ENCODE results near the gene DCAF11.
A peak's percentile ranks its signal among the peaks of the same experiment; 100 is the strongest.

The DCAF11 gene

DNA sequence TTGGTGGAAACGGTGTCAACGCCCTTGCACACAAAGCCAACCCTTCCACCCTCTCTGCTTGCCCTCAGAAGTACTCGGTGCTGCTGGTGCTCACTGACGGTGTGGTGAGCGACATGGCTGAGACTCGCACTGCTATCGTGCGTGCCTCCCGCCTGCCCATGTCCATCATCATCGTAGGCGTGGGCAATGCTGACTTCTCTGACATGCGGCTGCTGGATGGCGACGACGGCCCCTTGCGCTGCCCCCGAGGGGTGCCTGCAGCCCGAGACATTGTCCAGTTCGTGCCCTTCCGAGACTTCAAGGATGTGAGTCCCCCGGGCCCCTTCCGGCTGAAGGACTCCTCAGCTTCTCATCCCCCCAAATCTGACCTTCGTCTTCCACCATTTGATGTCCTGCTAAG, 37.5 kb upstream of the DCAF11 start:
- no peak overlapping the region for H3K9ac ChIP-seq (ENCODE audit: low read length)
- no peak overlapping the region for H2AFZ ChIP-seq (ENCODE audit: low read depth, low read length)
- H3K79me2 ChIP-seq (ENCODE audit: low read length) = no peaks in the 10 kb centered on the region
- peaks cover 4% of the 10 kb centered on the region for H3K27me3 ChIP-seq (ENCODE audit: low read depth, low read length)
- no peaks in the 10 kb centered on the region for H4K20me1 ChIP-seq (ENCODE audit: insufficient read depth, low read length)
- no peak overlapping the region for H3K4me3 ChIP-seq (ENCODE audit: low read length)
- H3K4me2 ChIP-seq (ENCODE audit: low read length) = no peak overlapping the region
- no peaks in the 10 kb centered on the region for H3K36me3 ChIP-seq (replicated peaks; ENCODE audit: low read depth, low read length)
- H3K27ac ChIP-seq (ENCODE audit: low read length) = no peak overlapping the region
- H3K9me3 ChIP-seq (ENCODE audit: insufficient read depth, low read length) = no peaks in the 10 kb centered on the region
- H3K4me1 ChIP-seq (ENCODE audit: low read length) = peaks cover 29% of the 10 kb centered on the region
- TF ChIP-seq, protein P1, sequence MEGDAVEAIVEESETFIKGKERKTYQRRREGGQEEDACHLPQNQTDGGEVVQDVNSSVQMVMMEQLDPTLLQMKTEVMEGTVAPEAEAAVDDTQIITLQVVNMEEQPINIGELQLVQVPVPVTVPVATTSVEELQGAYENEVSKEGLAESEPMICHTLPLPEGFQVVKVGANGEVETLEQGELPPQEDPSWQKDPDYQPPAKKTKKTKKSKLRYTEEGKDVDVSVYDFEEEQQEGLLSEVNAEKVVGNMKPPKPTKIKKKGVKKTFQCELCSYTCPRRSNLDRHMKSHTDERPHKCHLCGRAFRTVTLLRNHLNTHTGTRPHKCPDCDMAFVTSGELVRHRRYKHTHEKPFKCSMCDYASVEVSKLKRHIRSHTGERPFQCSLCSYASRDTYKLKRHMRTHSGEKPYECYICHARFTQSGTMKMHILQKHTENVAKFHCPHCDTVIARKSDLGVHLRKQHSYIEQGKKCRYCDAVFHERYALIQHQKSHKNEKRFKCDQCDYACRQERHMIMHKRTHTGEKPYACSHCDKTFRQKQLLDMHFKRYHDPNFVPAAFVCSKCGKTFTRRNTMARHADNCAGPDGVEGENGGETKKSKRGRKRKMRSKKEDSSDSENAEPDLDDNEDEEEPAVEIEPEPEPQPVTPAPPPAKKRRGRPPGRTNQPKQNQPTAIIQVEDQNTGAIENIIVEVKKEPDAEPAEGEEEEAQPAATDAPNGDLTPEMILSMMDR (IDR thresholded peaks at IDR 0.05; ENCODE audit: low read depth, low read length) = no peak
- TF ChIP-seq EZH2phosphoT487 (IDR thresholded peaks at IDR 0.05; ENCODE audit: low read depth) = no peak

GRCh38 chr14:24078146-24078545, 36.4 kb upstream of the DCAF11 start:
- no peaks in the 10 kb centered on the region for H4K20me1 ChIP-seq (ENCODE audit: insufficient read depth, low read length)
- H3K27me3 ChIP-seq (ENCODE audit: low read depth, low read length) = peaks cover 15% of the 10 kb centered on the region
- no peak overlapping the region for H2AFZ ChIP-seq (ENCODE audit: low read depth, low read length)
- H3K4me2 ChIP-seq (ENCODE audit: low read length) = no peak overlapping the region
- H3K27ac ChIP-seq (ENCODE audit: low read length) = no peak overlapping the region
- no peak overlapping the region for H3K9ac ChIP-seq (ENCODE audit: low read length)
- H3K9me3 ChIP-seq (ENCODE audit: insufficient read depth, low read length) = no peaks in the 10 kb centered on the region
- no peak for TF ChIP-seq EZH2phosphoT487 (IDR thresholded peaks at IDR 0.05; ENCODE audit: low read depth)
- no peak overlapping the region for H3K4me3 ChIP-seq (ENCODE audit: low read length)
- no peaks in the 10 kb centered on the region for H3K79me2 ChIP-seq (ENCODE audit: low read length)
- no peaks in the 10 kb centered on the region for H3K36me3 ChIP-seq (replicated peaks; ENCODE audit: low read depth, low read length)
- H3K4me1 ChIP-seq (ENCODE audit: low read length) = peaks cover 29% of the 10 kb centered on the region

DNA sequence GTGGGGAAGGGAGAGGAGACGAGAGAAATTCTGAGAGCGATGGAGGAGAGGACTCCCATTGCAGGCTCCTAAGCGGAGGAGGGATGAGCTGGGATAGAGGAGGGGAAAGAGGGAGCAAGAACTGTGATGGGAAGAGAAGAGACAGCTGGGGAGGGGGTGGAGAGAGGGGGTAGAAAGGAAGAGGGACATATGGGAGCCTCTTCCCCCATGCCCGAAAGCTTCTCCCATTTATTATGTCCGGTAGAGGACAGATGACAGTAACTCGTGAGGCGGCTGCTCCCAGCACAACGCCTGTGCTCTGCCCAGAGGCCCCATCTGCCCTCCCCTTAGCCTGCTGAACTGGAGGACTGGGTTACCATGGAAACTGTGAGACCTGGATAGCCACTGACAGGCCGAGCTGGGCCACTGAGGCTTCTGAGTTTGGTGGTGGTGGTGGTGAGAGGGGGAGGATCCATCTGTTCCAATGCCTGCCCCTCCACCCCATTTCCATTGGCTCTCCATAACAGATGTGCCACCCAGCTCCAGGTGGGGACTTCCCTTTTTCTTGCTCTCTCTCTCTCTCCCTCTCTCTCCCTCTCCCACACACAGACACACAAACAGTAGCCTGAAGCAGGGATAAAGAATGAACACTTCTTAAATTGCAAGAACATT, 35.0 kb upstream of the DCAF11 start:
- Histone ChIP-seq H3K27me3 (ENCODE audit: low read depth, low read length) (peaks cover 17% of the 10 kb centered on the region), H3K9ac (ENCODE audit: low read length) (no peak overlapping the region), H3K4me2 (ENCODE audit: low read length) (no peak overlapping the region), H2AFZ (ENCODE audit: low read depth, low read length) (no peak overlapping the region), H3K27ac (ENCODE audit: low read length) (no peak overlapping the region), H3K4me1 (ENCODE audit: low read length) (peaks cover 29% of the 10 kb centered on the region), H3K9me3 (ENCODE audit: insufficient read depth, low read length) (no peaks in the 10 kb centered on the region), H3K36me3 (replicated peaks; ENCODE audit: low read depth, low read length) (no peaks in the 10 kb centered on the region), H3K79me2 (ENCODE audit: low read length) (no peaks in the 10 kb centered on the region), H3K4me3 (ENCODE audit: low read length) (no peak overlapping the region), H4K20me1 (ENCODE audit: insufficient read depth, low read length) (no peaks in the 10 kb centered on the region)
- no peak for TF ChIP-seq EZH2phosphoT487 (IDR thresholded peaks at IDR 0.05; ENCODE audit: low read depth)
- TF ChIP-seq, protein P1 (IDR thresholded peaks at IDR 0.05; ENCODE audit: low read depth, low read length) = no peak

- Histone ChIP-seq H3K4me1 (ENCODE audit: low read length) (peaks cover 24% of the 10 kb centered on the region), H3K9me3 (ENCODE audit: insufficient read depth, low read length) (no peaks in the 10 kb centered on the region), H3K4me2 (ENCODE audit: low read length) (peak overlapping the region; percentile 88), H4K20me1 (ENCODE audit: insufficient read depth, low read length) (no peaks in the 10 kb centered on the region), H3K9ac (ENCODE audit: low read length) (peak overlapping the region; percentile 66; the same call in 1 of the 2 replicates), H3K36me3 (replicated peaks; ENCODE audit: low read depth, low read length) (no peaks in the 10 kb centered on the region), H2AFZ (ENCODE audit: low read depth, low read length) (no peak overlapping the region), H3K27ac (ENCODE audit: low read length) (no peak overlapping the region), H3K27me3 (ENCODE audit: low read depth, low read length) (peaks cover 17% of the 10 kb centered on the region), H3K79me2 (ENCODE audit: low read length) (no peaks in the 10 kb centered on the region), H3K4me3 (ENCODE audit: low read length) (peak overlapping the region; percentile 86)
- no peak for TF ChIP-seq EZH2phosphoT487 (IDR thresholded peaks at IDR 0.05; ENCODE audit: low read depth)
- TF ChIP-seq, protein P1 (IDR thresholded peaks at IDR 0.05; ENCODE audit: low read depth, low read length) = no peak
Observed at GRCh38 chr14:24080142-24080530, 34.4 kb upstream of the DCAF11 start.

Measured in OCI-LY3 (cell line).